Activated CD8-positive, alpha-beta memory T cell treated with anti-CD3 and anti-CD28 coated beads, Interleukin-2, amount 50 U/mL, for 1 hour (primary cell): Measurements from ENCODE around the gene HEXB.

Experiments used
- DNase-seq: peaks from one replicate; pipeline ENCODE4 v3.0.0-alpha.2; 2020; ENCODE audit errors: extremely low read depth

The HEXB gene

DNA sequence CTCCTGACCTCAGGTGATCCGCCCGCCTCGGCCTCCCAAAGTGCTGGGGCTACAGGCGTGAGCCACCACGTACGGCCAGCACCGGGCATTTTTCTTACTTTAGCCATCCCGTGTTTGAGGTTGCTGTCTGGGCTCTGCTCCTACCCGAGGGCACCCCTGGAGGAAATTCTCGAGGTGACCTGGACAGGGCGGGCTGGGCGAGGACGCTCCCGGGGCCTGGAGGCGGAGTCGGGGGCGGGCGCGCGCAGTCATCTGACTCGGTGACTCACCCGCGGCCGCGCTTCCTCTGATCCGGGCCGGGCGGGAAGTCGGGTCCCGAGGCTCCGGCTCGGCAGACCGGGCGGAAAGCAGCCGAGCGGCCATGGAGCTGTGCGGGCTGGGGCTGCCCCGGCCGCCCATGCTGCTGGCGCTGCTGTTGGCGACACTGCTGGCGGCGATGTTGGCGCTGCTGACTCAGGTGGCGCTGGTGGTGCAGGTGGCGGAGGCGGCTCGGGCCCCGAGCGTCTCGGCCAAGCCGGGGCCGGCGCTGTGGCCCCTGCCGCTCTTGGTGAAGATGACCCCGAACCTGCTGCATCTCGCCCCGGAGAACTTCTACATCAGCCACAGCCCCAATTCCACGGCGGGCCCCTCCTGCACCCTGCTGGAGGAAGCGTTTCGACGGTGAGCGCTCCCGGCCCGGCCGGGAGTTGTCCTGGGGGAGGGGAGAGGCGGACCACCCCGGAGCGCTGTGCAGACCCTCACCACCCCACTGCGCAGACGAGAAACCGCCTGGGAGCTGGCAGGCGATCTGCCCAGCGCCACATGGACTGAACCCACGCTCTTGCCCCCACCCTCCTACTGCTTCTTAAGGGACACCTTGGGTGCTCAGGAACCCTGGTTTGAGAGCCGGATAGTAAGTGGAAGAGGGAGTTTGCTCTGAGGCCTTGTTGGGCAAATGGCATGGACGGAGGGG is at the start of gene HEXB:
TSS of gene HEXB (plus strand) at position 334 of the 952 bp plus-strand sequence. CDS start at position 362, 28 bp downstream.
- DNase-seq: peak; percentile 45

DNA sequence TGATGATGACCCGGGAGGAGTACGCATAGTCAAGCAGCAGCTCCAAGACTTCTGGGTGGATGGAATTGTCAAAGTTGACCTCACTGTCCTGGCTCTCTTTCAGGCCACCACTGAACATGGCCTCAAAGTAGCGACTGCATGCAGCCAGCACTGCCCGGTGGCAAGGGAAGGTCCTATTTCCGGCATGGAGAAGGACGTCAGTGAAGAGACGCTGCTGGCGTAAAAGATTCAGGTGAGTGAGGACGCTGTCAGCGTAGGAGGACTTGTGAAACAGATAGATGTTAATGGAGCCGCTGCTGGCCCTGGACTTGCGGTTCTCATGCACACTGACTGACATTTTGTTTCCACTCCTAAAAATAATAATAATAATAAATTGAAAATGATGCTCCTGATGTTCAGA is 48.9 kb upstream of the HEXB start:
- no peak for DNase-seq

DNA sequence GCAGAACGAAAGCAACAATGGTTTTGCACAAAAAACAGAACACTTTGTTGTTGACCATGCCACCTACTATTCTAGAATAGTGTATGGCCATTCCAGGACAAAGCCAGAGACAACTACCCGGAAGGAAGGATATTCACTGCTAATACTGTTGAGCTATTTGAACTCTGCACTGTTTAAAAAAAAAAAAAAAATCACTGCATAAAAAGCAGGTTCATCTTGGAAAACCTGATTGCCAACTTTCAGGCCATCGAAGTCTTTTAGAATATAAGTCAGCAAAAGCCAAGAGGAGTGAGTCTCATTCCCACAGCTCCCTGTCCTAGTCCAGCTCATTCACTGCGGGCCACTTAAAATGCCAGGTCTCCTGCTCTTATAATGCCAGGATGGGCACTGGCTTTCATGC is 48.5 kb upstream of the HEXB start:
- DNase-seq: no peak

DNA sequence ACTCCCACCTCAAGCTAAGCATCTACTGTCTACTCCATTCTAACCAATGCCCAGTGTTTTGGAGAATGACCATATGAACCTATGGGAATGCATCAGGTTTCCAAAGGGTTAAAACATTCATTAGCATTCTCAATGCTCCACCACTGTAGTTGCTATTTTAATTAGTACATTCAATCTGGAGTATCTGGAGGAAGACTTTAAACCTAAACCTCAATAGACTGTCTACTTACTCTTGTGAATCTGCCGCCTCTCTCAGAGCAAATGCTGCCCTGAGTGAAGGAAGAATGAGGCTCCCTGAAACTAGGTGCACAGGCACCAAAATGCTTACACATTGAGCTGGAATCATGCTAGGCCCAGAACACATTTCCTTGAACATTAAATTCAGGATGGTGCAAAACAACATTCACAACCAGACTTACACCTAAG is 46.5 kb upstream of the HEXB start:
- DNase-seq: no peak

DNA sequence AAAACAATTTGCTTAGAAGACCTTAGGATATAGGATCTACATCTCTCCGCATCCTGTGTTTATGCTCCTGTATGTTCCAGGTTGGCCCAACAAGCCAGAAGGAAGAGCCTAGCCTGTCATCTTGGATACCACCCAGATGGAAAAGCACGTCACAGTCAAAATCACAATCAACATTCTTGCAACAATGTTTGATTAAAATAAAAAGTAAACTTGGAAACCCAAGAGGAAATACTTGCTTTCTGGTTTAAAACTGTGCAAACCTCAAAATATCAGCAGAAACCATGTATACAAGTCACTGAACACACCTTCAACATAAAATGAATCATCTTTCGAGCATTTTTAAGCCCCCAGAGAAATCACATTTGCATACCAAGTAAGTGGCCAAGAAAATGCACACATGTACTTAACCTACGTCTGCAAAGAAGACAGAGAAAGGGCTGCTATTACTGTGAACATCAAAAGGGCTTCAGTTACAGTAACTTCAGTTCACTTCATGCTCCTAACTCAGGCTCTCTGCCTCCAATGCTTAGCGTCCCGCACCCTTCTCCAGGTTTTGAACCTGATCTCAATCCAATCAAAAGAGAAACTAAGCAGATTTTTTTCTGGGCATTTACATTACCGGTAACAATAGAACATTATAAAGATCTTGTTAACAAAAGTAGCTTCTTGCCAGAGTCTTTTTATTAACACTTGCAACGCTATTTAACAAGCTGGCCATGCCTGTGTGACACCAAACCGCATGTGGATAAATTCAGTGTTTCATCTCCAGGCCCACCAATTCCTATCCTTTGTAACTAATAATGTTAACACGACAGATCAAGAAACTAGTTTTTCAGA is 45.8 kb upstream of the HEXB start:
- DNase-seq: no peak

DNA sequence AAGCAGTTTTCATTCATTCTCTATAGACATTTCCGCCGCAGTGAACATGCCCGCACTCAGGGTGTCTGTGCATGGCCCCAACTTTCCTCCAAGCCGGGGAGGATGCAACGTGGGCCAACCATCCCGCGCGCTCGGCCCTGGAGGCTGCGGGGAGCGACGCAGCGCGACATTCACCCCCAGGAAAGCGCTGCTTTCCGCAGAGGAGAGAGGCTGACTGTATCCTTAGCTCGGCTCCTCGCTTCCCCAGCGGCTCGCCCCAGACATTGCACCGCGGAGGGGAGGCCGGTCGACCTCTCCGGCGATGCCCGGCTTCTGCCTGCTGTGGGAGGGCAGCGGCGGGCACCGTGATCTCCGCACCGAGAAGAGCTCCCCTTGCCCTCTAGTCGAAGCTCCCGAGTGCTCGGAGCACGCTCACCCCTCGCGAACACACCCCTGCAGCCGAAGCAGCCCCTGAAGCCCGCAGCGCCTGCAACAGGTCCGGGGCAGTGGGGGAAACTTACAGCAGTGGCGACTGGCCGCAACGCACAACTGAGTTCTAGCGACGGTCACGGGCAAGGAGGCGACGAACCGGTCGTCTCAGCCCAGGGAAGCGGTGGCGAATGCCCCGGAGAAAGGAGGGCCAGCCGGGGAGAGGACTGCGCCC is 45.1 kb upstream of the HEXB start:
- no peak for DNase-seq

DNA sequence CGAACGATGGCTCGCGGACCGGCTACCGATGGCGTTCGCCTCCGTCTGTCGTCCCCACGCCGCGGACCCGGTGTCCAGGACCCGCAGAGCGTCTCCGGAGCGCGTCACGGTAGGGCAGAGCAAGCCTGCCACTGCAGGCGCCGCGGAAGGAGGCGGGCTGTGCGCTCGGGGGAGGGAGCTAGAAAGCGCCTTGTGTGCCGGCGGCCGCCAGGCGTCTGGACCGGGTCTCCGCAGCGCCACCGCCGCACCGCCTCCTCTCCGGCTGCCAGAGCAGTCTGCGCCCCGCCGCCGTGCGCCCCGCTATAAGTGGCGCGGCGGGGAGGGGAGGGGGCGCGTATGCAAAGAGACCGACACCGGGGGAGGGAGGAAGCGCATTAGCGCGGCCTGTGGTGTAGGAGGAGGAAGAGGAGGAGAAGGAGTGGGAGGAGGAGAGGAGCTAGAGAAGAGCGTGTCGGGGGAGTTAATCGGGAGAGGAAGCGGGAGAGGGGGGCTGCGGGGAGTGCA is 44.5 kb upstream of the HEXB start, which contains the start of gene ENC1:
TSS of gene ENC1 (minus strand) at position 279 of the 504 bp plus-strand sequence. CDS start 4,243 bp downstream, outside the sequence.
- DNase-seq: peak; percentile 9

DNA sequence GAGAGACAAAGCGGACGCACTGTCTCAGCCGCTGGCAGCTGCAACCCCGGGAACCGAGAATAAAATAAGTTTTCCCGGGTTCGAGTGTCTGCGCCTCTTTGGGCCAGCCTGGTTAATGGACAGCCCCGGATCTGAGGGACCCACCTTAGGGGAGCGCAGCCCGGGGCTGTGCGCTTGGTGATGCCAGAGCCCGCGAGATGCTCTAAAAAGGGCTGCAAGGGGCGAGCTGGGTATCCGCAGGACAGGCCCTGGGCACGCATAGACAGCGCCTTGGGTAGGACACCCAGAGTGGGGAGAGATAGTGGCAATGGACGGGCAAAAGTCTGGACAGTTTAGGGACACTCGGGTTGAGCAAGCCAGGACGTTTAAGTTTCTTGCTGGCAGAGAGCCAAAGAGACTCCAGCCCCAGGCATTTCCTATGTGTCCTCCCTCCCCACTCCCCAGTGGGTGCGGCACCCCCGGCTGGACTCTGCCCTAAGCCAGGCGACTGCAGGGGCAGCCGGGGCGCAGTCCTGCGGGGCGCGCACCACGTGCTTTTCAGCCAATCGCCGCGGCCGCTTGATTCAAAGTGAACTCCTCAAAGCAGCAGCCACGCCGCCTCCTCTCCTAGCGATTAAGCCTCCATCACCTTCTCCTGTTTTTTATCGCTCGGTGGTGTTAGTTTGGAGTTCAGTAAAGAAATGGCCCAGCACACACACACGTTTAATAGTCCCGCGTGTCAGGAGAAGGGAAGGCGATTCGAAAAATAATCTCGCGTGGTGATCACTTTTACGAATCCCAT is 43.9 kb upstream of the HEXB start:
- no peak for DNase-seq

DNA sequence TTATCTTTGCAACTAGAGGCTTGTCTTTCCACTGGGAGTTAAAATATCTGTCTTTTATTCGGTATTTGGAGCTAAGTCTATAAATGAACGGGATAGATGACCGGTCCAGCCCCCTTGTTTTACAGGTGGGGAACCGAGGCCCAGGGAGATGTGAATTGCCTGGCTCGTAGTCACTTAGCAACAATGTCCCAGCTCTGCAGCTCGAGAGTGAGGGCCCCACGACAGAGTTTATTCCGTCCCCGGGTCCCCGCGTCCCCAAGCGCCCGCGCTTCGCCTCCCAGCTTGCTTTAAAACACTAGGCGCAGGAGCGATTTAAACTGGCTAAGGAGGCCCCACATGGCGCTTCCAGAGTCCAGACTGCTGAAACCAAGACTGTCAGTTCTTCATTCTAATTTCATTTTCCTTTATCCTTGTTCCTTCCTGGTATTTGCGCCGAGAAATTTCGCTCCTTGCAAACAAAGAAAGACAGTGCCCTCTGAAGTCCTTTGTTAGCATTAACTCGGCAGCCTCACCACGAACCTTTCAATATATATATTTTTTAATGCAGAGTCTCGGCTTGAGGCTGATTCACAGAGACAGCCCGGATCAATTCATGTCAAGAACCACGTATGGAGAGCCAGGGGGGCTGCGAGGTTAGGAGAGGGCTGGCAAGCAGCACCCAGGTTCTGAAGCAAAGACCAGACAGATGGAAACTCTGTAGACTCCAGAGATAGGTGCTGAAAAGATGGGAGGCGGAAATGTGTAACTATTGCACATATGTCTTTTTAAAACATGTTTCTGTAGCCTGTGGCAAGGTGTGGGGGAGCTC is 43.1 kb upstream of the HEXB start:
- no peak for DNase-seq

DNA sequence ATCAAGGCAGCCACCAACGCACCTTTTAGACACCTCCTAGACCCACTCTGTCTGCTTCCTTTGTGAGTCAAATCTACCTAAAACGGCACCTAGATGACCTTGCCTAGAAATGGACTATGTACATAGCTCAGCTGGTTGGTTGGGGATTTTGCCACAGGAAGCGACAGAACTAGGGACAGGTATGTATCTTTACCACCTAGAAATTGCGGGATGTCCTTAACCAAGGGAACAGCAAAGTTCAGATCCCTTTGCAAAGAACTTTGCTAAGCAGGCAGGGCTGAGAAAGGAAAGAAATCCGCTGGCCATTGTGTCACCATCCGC is 42.5 kb upstream of the HEXB start:
- no peak for DNase-seq

DNA sequence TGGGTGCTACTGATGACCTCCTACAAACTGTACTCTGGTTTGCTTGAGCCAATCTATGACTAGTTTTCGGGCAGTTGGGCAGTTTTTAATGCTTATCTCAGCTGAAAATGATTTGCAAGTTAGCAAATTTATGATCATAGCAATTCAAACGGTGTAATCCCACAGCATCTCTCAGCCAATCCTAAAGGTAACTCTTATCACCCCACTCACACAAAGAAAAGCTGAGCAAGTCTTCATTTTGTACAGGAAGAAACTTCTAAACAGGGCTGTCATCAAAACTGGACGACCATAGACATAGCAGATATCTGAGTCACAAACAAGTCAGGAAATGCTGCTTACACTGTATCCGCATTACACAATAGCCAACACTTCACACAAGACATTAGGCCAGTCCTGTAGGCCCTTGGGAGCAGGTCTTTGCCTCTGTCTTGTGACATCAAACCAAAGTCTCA is 41.9 kb upstream of the HEXB start:
- DNase-seq: no peak

DNA sequence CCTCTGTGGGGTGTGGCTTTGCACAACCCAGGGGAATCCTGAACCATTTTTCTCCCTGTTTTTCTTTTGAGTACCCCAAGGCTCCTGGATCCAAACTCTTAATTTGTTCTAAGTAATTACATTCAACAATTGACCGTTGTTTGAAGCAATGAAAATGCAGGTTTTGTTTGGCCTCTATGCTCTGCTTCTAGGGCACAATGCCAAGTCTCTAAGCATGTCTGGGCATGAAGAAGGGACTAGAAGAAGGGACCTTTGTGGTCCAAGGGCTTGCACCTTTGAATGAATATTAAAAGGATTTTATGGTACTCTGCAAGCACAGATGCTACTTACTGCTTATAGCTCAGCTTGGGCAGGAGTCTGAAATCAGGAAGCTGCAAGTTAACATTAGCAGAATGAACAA is 37.9 kb upstream of the HEXB start:
- DNase-seq: no peak

DNA sequence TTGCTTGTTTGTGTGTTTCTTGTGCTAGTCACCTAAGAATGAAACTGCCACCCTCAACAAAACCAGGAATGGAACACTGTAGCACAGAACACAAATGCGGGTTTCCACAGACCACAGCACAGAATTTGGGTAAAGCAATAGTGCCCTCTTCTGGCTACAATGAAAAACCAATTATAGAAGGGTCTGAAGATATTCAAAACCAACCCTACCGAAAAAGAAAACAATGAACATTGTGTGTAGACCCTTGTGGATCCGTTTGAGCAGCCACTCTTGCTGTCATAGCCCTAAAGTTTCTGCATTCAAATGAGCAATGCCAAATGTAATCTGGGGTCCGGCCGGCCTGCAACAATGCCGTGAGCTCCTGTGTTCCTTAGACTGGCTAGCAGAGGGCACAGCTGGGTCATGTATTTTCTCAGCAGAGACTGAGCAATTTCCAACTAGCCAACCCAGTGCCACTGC is 36.2 kb upstream of the HEXB start:
- no peak for DNase-seq

DNA sequence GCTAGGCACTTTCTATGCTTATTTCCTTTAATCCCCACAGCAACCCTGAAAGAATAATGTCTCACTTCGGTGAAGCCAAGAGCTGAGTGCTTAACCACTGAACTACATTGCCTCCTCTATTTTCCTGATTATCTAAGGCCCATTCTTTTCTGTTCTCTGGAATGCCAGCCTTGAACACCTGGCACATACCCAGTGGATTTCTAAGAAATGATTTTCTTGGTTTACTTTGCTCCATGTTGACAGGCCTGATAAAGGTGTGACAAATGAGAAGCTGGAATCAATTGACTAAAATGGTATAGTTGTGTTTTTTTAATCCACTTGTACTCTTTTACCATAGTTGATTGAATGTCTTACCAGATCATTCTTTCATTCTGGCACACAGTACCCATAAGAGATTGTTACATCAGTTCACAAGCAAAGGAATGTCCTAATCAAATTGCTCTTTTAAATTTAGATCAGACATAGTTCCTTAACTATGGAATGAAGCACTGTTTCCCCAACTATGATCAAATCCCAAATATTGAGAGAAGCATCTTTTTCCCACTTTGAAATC is 35.5 kb upstream of the HEXB start:
- DNase-seq: no peak

DNA sequence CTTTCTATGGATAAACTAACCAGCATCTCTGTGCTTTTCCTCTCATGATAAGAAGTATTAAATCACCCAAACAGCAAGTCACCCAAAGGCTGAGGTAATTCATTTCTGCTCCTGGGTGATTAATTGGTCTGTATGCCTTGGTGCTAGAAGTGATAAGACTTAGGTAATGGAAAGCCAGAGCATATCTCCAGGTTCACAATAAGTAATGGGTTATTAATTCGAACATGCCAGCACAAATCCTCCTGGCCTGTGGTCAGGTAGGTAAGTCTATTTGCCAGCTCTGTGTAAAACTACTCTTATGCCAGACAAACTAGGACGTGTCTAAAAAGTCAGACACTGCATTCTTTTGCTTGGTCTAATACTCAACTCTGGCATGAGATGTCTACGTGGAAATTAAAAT is 33.3 kb upstream of the HEXB start:
- no peak for DNase-seq

DNA sequence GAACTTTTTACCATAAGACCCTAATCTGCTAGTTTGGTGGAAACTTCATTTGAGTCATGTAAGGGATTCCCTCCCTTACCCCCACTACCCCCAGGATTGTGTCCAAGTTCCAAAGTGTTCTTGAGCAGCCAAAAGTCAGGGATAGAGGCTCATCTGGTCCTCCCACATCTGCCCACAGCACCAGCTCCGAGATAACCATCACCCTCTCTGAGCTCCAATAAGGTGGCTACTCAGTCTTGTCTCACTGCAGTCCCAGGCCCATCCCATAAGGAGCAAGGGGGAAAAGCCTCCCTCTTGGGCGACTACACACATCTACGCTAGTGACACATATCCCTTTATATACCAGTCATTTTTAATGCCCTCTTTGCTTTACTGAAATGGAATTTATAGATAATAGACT is 32.5 kb upstream of the HEXB start:
- no peak for DNase-seq

DNA sequence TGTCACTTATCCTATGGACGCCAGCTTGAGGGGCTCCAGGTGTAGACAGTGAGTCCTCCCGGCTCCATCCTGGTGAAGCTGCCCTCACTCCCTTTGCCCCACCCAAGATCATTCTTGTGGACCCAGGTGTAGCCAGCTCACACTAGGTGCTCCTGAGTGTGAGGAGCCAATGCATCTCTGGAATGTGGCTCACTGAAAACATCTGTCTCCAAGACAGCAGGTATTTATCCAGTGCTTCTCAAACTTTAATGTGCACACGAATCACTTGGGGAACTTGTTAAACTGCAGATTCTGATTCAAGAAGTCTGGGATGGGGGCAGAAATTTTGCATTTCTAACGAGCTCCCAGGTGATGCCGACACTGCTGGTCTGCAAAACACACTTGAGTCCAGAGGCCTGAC is 31.0 kb upstream of the HEXB start:
- DNase-seq: no peak

DNA sequence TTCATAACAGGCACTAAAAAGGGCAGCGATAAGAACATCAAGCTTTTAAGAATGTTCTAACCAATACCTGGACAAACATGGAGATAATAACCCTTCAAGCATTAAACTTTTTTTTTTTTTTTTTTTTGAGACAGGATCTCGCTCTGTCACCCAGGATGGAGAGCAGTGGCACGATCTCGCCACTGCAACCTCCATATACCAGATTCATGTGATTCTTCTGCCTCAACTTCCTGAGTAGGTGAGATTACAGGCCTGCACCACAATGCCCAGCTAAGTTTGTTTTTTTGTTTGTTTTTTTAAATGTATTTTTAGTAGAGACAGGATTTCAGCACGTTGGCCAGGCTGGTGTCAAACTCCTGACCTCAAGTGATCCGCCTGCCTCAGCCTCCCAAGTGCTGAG is 29.8 kb upstream of the HEXB start:
- DNase-seq: no peak

DNA sequence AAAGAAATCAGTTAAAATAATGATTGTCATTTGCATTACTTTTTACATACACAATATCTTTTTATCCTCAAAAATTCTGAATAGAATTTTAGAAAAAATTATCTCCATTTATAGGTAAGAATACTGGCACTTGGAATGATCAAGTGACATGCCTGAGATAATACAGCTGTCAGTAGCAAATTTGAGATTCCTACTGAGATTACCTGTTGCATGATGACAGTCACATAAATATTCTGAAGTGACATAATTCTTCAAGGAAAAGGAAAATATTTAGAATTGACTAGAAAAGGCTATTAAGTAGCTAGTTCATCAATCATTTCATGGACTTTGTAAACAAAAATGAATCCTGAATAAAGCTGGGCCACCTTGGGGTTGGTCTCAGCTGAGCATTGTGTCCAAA is 29.3 kb upstream of the HEXB start:
- no peak for DNase-seq

DNA sequence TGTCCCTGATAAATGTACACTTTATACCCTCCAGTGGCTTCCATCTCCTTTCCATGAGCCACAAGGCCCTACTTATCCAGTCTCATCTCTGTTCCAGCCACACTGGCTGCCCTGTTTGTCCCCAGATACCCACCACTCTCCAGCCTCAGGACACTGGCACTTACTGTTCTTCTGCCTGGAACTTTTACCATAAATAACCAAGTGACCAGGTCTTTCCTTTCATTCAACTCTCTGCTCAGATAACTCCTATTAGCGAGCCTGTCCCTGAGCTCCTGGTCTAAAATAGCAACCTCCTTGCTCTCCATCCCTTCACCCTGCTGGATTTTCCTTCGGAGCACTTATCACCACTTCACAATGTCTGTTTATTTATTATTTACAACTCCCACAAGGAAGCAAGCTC is 27.9 kb upstream of the HEXB start:
- no peak for DNase-seq
